ENCODE data around the gene RIGI. TPM values are rescaled to one million over a fixed set of nuclear protein-coding genes. Genes with fewer than 3 reads are reported as not detected.

Gene RIGI
- total RNA-seq, 1 experiment from 2014 or later, result 3.9 TPM

DNA sequence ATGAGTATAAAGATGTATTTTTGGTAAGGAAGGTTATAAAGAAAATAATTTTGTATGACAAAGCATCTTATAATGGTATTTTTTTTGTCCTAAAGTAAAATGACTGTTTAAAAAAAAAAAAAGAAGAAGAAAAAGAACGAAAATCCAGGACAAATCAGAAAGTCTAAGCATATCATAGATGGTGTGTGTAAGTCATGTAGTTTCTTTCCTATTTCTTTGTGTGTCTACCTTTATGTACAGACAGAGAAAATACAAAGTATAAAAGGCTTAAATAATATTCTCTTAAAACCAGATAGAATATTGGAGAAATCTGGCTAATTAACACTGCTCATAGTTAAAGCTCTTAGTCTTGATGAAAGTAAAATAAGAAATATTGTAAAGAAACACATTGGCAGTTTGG, 7.7 kb downstream of the RIGI start:
- BruUV-seq (replicated peaks), result no TSS peak
- Histone ChIP-seq H2AFZ (no peak overlapping the region), H3K27ac (no peak overlapping the region), H3K9me3 (ENCODE audit: insufficient read depth, low read depth) (no peaks in the 10 kb centered on the region; the same call in 1 of the 2 replicates), H3K36me3 (ENCODE audit: low read depth) (no peaks in the 10 kb centered on the region), H3K4me3 (no peak overlapping the region), H3K4me2 (no peak overlapping the region), H3K27me3 (ENCODE audit: insufficient read depth, low read depth) (no peaks in the 10 kb centered on the region), H4K20me1 (ENCODE audit: insufficient read depth) (no peaks in the 10 kb centered on the region), H3K79me2 (ENCODE audit: low read depth) (no peaks in the 10 kb centered on the region), H3K9me2 (ENCODE audit: insufficient read depth) (no peaks in the 10 kb centered on the region), H3F3A (ENCODE audit: insufficient read depth, low read depth) (no peaks in the 10 kb centered on the region), H3K4me1 (replicated peaks; ENCODE audit: insufficient read depth) (no peaks in the 10 kb centered on the region)
- TF ChIP-seq, protein P1, sequence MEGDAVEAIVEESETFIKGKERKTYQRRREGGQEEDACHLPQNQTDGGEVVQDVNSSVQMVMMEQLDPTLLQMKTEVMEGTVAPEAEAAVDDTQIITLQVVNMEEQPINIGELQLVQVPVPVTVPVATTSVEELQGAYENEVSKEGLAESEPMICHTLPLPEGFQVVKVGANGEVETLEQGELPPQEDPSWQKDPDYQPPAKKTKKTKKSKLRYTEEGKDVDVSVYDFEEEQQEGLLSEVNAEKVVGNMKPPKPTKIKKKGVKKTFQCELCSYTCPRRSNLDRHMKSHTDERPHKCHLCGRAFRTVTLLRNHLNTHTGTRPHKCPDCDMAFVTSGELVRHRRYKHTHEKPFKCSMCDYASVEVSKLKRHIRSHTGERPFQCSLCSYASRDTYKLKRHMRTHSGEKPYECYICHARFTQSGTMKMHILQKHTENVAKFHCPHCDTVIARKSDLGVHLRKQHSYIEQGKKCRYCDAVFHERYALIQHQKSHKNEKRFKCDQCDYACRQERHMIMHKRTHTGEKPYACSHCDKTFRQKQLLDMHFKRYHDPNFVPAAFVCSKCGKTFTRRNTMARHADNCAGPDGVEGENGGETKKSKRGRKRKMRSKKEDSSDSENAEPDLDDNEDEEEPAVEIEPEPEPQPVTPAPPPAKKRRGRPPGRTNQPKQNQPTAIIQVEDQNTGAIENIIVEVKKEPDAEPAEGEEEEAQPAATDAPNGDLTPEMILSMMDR (conservative IDR thresholded peaks at IDR 0.05), result no peak
- no peak for TF ChIP-seq EZH2 (IDR thresholded peaks at IDR 0.05; ENCODE audit: low read depth)
- intact Hi-C loops (cut with micrococcal nuclease; ENCODE audit: unreplicated experiment), result no loop called here
- ChIA-PET POLR2A (ENCODE audit: unreplicated experiment) (no interaction called here), CTCF (no interaction called here)
- no peak for DNase-seq

DNA sequence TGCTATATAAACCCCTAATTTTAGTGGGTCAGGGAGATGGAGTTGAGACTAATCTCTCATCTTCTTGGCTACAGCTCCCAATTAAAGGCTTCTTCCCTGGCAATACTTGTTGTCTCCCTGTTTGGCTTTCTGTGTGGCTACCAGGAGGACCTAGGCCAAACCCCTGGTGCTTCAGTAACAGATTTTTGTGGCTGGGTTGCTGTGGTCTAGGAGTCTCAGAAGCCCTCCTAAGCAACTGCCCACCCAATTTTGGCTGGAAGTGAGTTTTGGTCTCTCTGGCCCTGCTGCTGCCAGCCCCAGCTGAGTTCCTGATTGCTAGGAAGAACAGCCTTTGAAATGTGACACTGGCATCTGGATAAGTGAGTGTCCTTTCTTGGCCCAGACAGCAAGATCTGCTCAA, 9.8 kb downstream of the RIGI start:
- Histone ChIP-seq H3K27ac (no peak overlapping the region), H3K79me2 (ENCODE audit: low read depth) (no peaks in the 10 kb centered on the region), H3K4me2 (no peak overlapping the region), H4K20me1 (ENCODE audit: insufficient read depth) (no peaks in the 10 kb centered on the region), H3K9me2 (ENCODE audit: insufficient read depth) (no peaks in the 10 kb centered on the region), H2AFZ (no peak overlapping the region), H3K4me1 (replicated peaks; ENCODE audit: insufficient read depth) (no peaks in the 10 kb centered on the region), H3K27me3 (ENCODE audit: insufficient read depth, low read depth) (no peaks in the 10 kb centered on the region), H3F3A (ENCODE audit: insufficient read depth, low read depth) (no peaks in the 10 kb centered on the region), H3K9me3 (ENCODE audit: insufficient read depth, low read depth) (no peaks in the 10 kb centered on the region; the same call in 1 of the 2 replicates), H3K4me3 (no peak overlapping the region), H3K36me3 (ENCODE audit: low read depth) (no peaks in the 10 kb centered on the region)
- TF ChIP-seq, protein P1 (conservative IDR thresholded peaks at IDR 0.05), result no peak
- TF ChIP-seq EZH2 (IDR thresholded peaks at IDR 0.05; ENCODE audit: low read depth), result no peak
- no TSS peak for BruUV-seq (replicated peaks)
- ChIA-PET POLR2A (ENCODE audit: unreplicated experiment) (no interaction called here), CTCF (no interaction called here)
- intact Hi-C loops (cut with micrococcal nuclease; ENCODE audit: unreplicated experiment), result no loop called here
- DNase-seq, result no peak

DNA sequence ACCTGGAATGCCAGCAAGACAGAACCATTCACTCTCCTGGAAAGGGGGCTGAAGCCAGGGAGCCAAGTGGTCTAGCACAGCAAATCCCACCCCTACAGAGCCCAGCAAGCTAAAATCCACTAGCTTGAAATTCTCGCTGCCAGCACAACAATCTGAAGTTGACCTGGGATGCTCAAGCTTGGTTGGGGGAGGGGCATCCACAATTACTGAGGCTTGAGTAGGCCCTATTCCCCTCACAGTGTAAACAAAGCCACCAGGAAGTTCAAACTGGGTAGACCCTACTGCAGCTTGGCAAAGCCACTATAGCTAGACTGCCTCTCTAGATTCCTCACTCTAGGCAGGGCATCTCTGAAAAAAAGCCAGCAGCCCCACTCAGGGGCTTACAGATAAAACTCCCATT, 17.3 kb downstream of the RIGI start:
- Histone ChIP-seq H3K36me3 (ENCODE audit: low read depth) (no peaks in the 10 kb centered on the region), H3F3A (ENCODE audit: insufficient read depth, low read depth) (no peaks in the 10 kb centered on the region), H3K9me2 (ENCODE audit: insufficient read depth) (no peaks in the 10 kb centered on the region), H2AFZ (no peak overlapping the region), H3K79me2 (ENCODE audit: low read depth) (no peaks in the 10 kb centered on the region), H3K27ac (no peak overlapping the region), H3K4me3 (no peak overlapping the region), H3K4me1 (replicated peaks; ENCODE audit: insufficient read depth) (no peaks in the 10 kb centered on the region), H3K4me2 (no peak overlapping the region), H3K9me3 (ENCODE audit: insufficient read depth, low read depth) (no peaks in the 10 kb centered on the region; the same call in 1 of the 2 replicates), H3K27me3 (ENCODE audit: insufficient read depth, low read depth) (no peaks in the 10 kb centered on the region), H4K20me1 (ENCODE audit: insufficient read depth) (no peaks in the 10 kb centered on the region)
- intact Hi-C loops (cut with micrococcal nuclease; ENCODE audit: unreplicated experiment), result no loop called here
- POLR2A ChIA-PET (ENCODE audit: unreplicated experiment), result no interaction called here
- TF ChIP-seq, protein P1 (conservative IDR thresholded peaks at IDR 0.05), result no peak
- no peak for TF ChIP-seq EZH2 (IDR thresholded peaks at IDR 0.05; ENCODE audit: low read depth)
- CTCF ChIA-PET, result no interaction called here
- no TSS peak for BruUV-seq (replicated peaks)
- no peak for DNase-seq
